ENCODE measurements around the gene THSD1. TPM values are rescaled to one million over a fixed set of nuclear protein-coding genes. Genes with fewer than 3 reads are reported as not detected.

Gene THSD1
- total and polyA plus RNA-seq, 9 of the 15 experiments (the other 6 are each of a cell fraction or from before 2014, with no cell fraction given), result 0.01 to 0.11 (median 0.04) TPM; not detected in 2

DNA sequence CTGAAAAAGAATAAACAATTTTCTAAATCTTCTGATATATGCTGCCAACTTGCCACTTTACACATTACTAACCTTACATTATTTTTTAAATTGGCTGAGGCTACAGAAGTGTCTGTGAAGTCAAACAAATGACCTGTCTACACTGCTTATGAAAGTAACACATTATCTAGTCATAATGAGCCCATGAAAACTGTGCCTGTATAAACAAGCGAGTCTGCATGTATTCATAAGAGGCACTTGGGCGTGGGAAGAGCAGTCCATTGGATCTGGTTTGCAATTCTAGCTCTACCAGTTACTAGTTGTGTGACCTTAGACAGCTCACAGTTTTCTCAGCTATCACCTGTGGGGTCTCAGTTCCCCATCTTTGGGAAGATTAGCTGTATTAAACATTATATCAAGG lies 41.4 kb upstream of the THSD1 start (continued):
- TF ChIP-seq MTA3 (IDR thresholded peaks at IDR 0.05; ENCODE audit: borderline replicate concordance) (no peak), ZNF408 (CRISPR knock-in tag; IDR thresholded peaks at IDR 0.05; ENCODE audit: low read depth) (no peak), SMAD1 (IDR thresholded peaks at IDR 0.05; ENCODE audit: low read depth, low read length, partially characterized antibody) (no peak), ARID1B (IDR thresholded peaks at IDR 0.05) (no peak), ZBTB7A (IDR thresholded peaks at IDR 0.05; ENCODE audit: borderline replicate concordance, control insufficient read depth, low read depth, low read length) (no peak), TEAD1 (CRISPR knock-in tag; IDR thresholded peaks at IDR 0.05) (no peak), STAT5B (CRISPR knock-in tag; IDR thresholded peaks at IDR 0.05) (no peak)

DNA sequence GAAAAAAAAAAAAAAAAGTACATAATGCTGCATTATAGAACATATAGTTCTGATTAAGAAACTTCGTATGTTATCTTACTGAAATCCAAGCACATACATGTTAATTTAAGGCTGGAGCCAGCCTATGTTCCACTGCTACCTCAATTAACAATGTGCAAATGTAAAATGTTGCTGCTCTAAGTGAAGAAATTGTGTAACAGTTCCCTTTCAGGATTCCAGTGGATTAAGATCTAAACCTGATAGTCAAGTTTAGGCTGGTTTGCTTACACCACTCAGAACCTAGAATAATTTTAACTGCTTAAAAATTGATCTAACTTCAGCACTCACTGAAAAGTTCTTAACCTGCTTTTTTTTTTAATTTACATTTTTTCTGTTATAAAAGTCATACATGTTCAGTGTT lies 40.3 kb upstream of the THSD1 start:
- 80% methylated on average over 1 of the region's 1 CpG for WGBS (ENCODE audit: insufficient coverage, low coverage, missing lambda C conversion rate)
- intact Hi-C loops (cut with micrococcal nuclease), result no loop called here
- Histone ChIP-seq H3K4me1 (replicated peaks in 1 of 2; ENCODE audit: control insufficient read depth in 2 of 2, insufficient read depth in 2 of 2, low read length in 2 of 2) (peaks cover 0 to 5% of the 10 kb centered on the region in 2 experiments; a peak in 2 of 5 replicates), H3K9me3 (replicated peaks; ENCODE audit: control insufficient read depth, insufficient read depth, low read depth, low read length) (no peaks in the 10 kb centered on the region), H4K20me1 (replicated peaks; ENCODE audit: control insufficient read depth, insufficient read depth, low read length) (no peaks in the 10 kb centered on the region), H3K4me3 (no peak overlapping the region), H3K27ac (ENCODE audit: extremely low read depth, low read depth, low read length) (no peak overlapping the region), H3K79me2 (ENCODE audit: control insufficient read depth, insufficient read depth, low read length) (peaks cover 64% of the 10 kb centered on the region), H3K4me2 (ENCODE audit: insufficient read depth, low read length) (no peak overlapping the region), H2AFZ (ENCODE audit: low read depth, low read length) (no peak overlapping the region), H3K9me1 (ENCODE audit: control insufficient read depth, insufficient read depth, low read length) (no peaks in the 10 kb centered on the region), H3K27me3 (ENCODE audit: control insufficient read depth in 2 of 2, insufficient read depth in 2 of 2, low read length in 2 of 2) (no peaks in the 10 kb centered on the region), H3K9ac (ENCODE audit: insufficient read depth in 1 of 2, low read depth in 2 of 2, low read length in 2 of 2) (no peak overlapping the region), H3K36me3 (ENCODE audit: control insufficient read depth, insufficient read depth, low read length) (peaks cover 33% of the 10 kb centered on the region; the same call in 2 of the 3 replicates)
- DNase-seq (ENCODE audit: extremely low read depth in 1 of 4, low spot score in 3 of 4) (no peak), FAIRE-seq (no peak), ATAC-seq (no peak)
- in situ Hi-C loops (cut with MboI), result no loop called here
- CTCF ChIA-PET (ENCODE audit: low intra/inter-chr PET ratio), result no interaction called here
- BruUV-seq (replicated peaks), result no TSS peak
- no peak for TF ChIP-seq STAG1 (CRISPR knock-in tag; IDR thresholded peaks at IDR 0.05; ENCODE audit: borderline replicate concordance)
- no peak for TF ChIP-seq ZBTB8A (IDR thresholded peaks at IDR 0.05; ENCODE audit: partially characterized antibody)
- TF ChIP-seq CEBPB (tag; IDR thresholded peaks at IDR 0.05), result peak; percentile 53
- TF ChIP-seq ZBTB11 (CRISPR knock-in tag; IDR thresholded peaks at IDR 0.05), result no peak
- POLR2A ChIA-PET, result no interaction called here

All from K562 (cell line).